Measurements from ENCODE around the gene ATP1A4. TPM values are rescaled to one million over a fixed set of nuclear protein-coding genes. Genes with fewer than 3 reads are reported as not detected.

ATP1A4 gene
- polyA plus RNA-seq, 3 donors: 0.26 to 0.80 (median 0.30) TPM

DNA sequence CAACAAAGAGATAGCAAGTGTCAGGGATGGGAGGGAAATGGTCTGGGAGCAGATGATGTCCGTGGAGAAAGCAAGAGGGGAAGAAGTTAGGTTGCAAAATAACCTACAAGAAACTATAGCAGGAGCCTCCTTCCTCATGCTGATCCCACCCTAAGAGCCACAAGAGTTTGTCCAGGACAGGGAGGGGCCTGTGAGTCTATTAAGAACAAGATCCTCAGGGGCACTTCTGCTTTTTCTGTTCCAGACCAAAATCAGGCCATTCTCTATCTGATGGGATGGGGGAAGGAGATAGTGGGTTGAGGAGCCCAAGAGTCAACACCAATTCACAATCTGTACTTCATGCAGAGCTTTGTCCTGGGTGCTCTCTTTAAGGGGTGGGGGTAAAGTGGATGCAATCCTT, 7.7 kb upstream of the ATP1A4 start:
- DNase-seq: no peak

DNA sequence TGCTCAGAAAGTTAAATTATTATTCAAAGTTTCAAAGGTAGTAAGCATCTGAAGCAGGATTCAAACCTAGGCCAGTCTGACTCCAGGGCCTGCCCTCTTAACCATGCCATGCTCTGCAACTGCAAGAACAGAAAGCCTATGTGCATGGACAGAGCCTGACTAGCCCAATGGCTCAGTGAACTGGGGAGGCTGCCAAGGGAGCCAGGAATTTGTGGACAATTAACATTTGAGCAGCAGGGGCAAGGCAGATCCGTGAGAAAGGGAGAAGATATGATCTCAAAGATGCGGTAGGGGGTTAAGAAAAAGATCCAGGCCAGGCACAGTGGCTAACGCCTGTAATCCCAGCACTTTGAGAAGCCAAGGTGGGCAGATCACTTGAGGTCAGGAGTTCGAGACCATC, 6.5 kb upstream of the ATP1A4 start:
- DNase-seq: no peak

DNA sequence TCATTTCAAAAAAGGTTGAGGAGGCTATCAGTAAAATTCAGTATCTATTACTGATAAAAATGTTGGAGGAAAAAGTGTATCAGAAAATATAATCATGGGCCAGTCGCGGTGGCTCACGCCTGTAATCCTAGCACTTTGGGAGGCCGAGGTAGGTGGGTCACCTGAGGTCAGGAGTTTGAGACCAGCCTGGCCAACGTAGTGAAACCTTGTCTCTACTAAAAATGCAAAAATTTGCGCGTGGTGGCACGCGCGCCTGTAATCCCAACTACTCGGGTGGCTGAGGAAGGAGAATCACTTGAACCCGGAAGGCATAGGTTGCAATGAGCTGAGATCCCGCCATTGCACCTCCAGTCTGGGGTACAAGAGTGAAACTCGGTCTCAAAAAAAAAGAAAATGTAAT, 5.3 kb upstream of the ATP1A4 start:
- no peak for DNase-seq

DNA sequence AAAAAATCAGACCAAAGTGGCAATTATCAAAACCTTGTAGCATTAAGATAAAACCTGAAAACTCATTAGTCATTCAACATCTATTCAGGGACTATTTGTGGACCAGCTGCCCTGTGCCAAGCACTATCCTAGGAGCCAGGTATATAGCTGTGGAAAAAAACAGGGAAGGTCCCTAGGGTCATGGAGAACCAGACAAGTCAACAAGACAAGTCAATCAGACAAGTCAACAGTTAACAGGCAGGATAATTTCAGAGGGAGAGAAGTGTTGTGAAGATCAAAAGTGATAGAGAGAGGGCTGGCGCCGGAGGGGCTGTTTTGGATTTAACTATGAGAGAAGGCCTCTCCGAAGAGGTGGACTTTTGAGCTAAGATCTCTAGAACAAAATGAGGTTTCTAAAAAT, 3.3 kb upstream of the ATP1A4 start:
- no peak for DNase-seq

DNA sequence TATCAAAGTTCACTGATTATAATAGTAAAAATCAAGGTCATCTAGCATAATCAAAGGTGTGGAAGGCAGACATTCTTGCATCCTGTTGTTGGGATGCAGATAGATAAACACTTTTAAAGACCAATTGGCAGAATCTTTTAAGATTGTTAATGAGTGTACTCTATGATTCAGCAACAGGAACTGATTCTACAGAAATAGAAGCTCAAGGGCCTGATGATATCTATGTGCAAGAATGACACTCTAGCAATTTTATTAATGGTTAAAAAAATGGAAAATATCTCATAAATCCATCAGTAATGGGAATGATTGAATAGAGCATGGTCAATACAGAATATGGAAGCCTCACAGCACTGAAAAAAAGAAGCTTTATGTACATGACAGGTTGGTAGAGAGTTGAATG, 2.2 kb upstream of the ATP1A4 start:
- no peak for DNase-seq

DNA sequence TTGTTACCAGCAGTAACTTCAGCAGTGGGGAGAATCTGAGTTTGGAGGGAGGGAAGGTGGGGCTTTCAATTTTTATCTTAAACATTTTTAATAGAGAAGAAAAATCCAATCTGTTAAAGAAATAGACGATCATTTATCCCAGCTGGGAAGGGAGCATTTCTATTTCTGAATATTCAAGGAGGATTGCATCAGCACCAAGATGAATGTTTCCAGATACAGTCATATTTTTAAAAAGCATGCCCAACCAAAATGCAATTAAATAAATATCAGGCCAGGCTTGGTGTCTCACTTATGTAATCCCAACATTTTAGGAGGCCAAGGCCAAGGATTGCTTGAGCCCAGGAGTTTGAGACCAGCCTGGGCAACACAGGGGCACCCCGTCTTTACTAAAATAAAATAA, 1.7 kb upstream of the ATP1A4 start:
- DNase-seq: no peak

DNA sequence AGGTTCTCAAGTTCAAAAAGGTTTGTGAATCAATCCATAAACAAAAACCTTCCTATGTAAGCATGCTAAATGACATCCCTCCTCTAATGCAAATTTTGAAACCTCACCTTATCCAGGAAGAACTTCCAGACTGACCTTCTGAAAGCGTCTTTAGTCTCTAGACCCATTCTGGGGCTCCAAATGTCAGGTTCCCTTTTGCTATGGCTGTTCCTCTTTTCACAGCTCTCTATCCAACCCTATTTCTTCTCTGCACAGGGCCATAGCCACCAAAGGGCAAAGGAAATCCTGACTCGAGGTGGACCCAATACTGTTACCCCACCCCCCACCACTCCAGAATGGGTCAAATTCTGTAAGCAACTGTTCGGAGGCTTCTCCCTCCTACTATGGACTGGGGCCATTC, 3.4 kb downstream of the ATP1A4 start:
- DNase-seq: no peak

DNA sequence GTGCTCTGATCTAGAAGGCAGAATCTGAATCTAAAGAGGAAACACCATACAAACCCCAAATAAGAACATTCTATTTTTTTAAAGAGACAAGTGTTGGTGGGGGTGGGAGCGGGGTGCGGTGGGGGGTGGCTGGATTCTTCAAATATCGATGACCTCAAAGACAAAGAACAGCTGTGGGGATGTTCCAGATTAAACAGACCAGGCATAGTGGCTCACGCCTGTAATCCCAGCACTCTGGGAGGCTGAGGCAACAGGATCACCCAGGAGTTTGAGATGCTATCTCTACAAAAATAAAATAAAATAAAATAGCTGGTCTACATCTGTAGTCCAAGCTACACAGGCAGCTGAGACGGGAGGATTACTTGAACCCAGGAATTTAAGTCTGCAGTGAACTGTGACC, 5.0 kb downstream of the ATP1A4 start:
- DNase-seq: no peak

DNA sequence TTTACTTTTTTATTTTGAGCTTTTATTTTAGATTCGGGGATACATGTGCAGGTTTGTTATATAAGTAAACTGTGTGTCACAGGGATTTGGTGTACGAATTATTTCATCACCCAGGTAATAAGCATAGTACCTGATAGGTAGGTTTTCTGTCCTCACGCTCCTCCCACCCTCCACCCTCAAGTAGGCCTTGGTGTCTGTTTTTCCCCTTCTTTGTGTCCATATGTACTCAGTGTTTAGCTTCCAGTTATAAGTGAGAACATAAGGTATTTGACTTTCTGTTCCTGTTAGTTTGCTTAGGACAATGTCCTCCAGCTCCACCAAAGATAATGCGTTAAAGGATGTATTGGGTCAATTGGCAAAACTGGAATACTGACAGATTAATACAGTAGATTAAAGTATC, 5.8 kb downstream of the ATP1A4 start:
- DNase-seq: no peak

DNA sequence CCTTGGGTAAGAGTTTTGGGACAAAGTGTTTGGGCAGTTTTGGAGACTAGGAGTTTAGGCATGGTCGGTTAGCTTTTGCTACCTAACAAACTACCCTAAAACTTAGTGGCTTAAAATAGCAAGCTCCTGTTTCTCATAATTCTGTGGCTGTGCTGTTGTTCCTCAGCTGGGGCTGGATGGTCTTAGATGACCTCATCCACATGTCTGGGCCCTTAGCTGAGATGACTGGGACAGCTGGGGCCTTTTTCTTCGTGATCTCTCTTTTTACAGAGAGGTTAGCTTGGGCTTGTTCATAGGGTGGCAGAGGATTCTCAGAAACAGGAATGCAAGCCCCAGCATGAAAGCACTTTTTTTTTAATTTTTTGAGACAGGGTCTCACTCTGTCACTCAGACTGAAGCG, 6.6 kb downstream of the ATP1A4 start:
- no peak for DNase-seq

DNA sequence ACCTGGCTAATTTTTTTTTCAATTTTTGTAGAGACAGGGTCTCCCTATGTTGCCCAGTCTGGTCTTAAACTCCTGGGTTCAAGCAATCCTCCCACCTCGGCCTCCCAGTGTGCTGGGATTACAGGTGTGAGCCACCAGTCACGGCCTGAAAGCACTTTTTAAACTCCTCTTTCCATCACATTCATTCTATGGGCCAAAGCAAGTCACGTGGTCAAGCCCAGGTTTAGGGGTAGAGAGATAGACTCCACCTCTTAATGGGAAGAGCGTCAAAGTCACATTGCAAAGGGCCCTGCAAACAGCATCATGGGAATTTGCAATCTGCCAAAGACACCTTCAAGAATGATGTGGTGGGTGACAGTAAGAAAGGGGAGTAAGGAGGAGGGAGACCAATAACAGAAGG, 7.1 kb downstream of the ATP1A4 start:
- DNase-seq: no peak

DNA sequence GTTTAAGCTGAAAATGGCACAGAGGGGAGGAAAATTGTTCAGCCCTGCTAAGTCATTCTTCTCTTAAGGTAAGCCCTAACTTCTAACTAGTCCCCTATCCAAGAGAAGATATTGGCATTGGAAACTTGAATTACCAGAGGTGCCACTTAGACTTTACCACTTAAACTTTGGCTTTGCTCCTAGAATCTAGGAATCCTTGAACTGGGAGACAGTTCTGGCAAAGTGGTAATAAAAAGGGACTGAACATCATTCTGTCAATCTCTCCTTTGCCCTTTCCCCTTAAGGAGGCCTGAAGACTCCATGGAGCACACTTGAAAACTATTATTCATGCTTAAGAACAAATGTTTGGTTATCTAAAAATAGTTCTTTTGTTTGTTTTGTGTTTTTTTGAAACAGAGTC, 8.4 kb downstream of the ATP1A4 start:
- DNase-seq: no peak

DNA sequence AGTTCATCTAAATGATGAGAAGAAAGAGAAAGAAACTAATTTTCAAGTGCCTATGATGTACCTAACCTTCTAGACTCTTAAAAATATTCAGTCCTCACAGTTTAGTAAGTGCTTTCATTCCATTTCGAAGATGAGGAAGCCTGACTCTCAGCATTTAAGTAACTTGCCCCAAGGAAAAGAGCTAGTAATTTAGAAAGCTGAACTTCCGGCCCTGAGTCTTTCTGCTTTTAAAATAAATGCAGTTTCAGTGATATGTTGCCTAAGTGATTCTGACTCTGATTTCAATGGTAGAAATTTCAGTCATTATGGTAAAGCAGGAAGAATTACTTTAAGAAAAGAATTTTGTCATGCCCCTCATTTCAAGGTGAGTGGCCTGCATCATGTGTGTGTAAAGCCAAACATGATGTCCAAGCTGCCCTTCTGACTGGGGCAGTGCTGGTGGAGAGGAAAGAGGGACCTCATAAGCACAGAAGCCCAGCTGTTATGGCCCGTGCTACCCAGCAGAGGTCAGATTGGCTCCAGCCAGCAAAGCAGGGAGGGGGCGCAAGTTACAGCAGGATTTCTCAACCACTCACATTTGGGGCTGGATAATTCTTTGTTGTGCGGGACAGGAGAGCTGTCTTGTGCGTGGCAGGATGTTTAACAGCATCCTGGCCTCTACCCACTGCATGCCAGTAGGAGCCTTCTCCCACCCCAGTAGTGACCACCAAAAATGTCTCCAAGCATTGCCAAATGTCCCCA, 10.7 kb downstream of the ATP1A4 start:
- no peak for DNase-seq

DNA sequence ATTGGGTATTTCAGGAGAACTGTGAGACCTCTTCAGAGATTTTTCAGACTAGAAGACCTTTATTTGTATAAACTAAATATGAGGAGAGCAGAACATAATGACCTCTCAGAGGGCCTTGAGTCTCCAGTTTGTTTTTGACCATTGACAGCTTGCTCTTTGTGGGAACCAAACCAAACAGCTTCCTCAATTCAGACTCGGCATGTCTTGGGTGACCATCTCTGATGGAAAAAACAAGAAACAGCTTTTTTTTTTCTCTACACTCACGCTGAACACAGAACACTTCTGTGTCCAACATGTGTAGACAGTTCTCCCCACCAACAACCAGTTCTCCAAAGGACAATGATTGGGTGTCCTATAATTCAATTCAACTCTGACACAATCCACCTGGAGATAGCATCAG, 11.5 kb downstream of the ATP1A4 start:
- DNase-seq: no peak

DNA sequence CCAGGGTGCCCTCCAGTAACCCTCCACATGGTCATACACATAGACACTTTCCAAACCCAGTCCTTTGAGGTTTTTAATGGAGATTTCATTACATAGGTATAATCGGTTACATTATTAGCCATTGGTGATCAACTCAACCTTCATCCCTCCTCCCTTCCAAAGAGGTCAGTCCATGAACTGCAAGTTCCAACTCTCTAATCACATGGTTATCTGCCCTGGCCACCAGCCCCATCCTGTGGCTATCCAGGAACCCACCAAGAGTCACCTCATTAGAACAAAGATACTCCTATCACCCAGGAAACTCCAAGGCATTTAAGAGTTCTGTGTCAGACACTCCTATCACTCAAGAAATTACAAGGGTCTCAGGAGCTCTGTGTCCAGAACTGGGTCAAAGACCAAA, 12.2 kb downstream of the ATP1A4 start:
- no peak for DNase-seq

DNA sequence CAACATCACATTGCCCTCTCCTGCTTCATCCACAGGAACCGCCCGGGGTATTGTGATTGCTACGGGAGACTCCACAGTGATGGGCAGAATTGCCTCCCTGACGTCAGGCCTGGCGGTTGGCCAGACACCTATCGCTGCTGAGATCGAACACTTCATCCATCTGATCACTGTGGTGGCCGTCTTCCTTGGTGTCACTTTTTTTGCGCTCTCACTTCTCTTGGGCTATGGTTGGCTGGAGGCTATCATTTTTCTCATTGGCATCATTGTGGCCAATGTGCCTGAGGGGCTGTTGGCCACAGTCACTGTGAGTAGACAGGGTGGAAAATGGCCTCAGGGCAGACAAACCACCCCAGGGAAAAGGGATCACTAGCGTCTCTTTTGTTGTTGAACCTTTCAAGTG, 12.7 kb downstream of the ATP1A4 start:
- no peak for DNase-seq

DNA sequence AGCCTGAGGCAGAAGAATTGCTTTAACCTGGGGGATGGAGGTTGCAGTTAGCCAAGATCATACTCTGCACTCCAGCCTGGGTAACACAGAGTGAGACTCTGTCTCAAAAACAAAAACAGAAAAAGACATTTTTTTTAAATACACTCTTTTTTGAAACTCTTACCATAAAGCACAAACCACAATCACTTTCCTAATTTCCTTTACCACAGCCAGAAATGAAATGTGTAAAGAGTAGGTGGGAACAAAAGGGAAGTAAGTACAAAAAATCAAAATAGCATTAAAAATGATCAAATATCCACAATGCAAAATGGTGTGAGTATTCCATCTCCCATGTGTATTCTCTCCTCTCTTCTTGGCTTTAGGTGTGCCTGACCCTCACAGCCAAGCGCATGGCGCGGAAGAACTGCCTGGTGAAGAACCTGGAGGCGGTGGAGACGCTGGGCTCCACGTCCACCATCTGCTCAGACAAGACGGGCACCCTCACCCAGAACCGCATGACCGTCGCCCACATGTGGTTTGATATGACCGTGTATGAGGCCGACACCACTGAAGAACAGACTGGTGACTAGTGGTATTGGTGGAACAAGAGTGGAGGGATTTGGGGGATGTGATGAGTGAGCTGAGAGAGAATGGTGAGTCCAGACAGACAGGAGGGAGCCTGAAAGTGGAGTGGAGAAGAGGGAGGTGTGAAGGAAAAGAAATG, 14.9 kb downstream of the ATP1A4 start:
- no peak for DNase-seq

DNA sequence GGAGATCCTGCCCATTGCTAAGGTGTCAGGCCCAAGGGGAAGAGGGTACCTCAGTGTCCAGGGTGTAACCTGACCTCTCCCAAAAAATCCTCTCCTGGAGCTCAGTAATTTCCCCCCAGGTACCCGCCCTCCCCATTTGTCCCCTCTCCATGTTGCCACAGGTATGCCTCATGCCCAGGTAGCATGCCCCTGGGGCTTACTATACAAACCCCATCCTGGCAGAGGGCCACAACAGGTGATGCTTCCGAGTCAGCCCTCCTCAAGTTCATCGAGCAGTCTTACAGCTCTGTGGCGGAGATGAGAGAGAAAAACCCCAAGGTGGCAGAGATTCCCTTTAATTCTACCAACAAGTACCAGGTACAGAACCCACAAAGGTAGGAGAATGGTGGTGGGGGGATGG, 15.7 kb downstream of the ATP1A4 start:
- no peak for DNase-seq

DNA sequence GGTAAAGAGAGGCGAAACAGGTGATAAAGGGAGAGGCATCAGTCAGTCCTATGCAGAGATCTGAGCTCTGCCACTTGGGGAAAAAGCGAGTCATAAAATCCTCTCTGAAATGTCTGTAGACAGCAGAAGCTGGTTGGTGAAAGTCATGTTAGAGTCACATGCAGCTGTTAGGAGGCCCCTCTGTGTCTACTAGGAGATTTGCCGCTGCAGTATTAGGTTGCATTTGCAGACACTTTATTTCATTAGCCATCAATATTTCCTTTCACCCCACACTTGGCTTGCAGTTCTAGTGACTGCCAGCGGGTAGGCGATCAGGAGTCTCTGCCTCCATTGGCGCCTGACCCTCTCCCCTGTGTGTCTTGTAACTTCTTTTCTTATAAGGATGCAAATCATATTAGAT, 16.2 kb downstream of the ATP1A4 start:
- DNase-seq: no peak

DNA sequence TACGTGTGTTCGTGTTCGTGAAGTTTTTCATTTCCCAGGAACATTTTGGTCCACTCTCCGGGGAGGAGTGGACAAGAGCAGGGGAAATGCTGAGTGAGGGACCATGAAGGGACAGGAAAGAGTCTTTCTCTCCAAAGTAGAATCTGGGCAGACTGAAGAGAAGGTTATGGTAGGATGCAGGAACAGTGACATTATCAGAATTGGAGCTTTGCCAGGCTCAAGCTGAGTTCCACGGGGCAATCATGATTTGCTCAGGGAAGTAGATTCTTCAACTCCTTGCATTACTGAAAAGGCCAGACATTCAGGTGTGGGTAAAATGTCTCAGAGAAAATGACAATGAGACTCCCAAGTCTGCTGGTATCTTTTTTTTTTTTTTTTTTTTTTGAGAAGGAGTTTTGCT, 16.6 kb downstream of the ATP1A4 start:
- DNase-seq: no peak

DNA sequence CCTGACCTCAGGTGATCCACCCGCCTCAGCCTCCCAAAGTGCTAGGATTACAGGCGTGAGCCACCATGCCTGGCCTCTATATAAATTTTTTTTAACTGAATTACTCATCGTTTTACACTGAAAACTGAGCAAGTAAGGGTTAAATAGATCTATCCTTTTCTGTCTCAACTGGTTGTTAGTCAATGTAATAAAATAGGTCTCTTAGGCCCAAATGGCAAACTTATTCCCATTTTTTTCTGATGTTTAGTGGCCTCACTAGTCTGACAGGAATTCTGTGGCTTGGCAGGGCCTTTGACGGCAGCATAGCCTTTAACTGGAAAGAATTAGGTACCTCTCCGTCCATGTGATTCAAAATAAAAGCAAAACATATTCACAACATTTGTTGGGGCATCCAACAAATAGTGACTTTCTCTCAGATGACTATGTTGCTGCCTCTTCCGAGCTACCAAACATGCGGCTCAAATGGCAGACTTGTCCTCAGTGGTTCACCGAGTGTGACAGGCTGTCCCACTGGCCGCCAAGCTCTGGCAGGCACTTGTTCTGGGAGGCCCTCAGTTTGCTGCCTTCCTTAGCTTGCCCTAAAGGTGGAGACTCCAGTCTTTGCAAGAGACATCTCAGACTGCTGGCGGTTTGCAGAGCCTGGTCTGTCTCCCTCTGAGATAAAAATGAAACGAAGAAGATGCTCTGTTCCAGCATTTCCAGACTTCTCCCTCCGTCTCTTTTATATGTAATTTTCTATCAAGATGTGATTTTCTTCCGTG, 17.4 kb downstream of the ATP1A4 start:
- no peak for DNase-seq

DNA sequence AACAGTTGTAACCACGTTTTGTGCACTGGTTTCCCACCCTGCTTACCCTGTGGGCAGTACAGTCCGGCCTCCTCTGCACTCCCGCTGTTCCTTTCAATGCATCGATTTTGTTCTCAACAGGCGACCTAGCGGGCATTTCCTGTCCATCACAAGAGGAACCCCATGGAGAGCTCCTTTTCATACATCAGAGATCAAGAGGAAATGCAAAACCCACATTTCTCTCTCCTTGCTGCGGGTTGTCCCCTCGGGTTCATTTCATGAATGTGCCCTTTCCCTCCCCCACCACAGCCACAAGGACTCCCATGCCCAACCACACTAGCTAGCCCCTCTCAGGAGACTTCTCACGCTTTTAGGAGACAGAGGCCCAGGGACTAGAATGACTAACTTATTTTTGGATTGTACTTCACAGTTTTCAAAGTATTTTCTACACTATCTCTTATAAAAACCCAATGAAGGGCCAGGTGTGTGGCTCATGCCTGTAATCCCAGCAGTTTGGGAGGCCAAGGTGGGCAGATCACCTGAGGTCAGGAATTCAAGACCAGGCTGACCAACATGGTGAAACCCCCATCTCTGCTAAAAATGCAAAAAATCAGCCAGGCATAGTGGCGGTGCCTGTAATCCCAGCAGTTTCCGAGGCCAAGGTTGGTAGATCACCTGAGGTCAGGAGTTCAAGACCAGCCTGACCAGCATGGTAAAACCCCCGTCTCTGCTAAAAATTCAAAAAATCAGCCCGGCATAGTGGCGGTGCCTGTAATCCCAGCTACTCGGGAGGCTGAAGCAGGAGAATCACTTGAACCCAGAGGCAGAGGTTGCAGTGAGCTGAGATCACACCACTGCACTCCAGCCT, 18.4 kb downstream of the ATP1A4 start:
- DNase-seq: no peak

All from renal pelvis (tissue), 4 donors.